SKM-1 (cell line): ENCODE data around the gene MCM9.
"Not testable (repeated sequence)": the region's sequence is repeated elsewhere in the genome, so short reads cannot be mapped to it uniquely, and the experiment has no call there.

Experiments used
- DNase-seq: peaks from one replicate; lab custom pipeline; 2025; ENCODE audit not compliant: unreplicated experiment; lab: John Stamatoyannopoulos, UW

MCM9 gene

DNA sequence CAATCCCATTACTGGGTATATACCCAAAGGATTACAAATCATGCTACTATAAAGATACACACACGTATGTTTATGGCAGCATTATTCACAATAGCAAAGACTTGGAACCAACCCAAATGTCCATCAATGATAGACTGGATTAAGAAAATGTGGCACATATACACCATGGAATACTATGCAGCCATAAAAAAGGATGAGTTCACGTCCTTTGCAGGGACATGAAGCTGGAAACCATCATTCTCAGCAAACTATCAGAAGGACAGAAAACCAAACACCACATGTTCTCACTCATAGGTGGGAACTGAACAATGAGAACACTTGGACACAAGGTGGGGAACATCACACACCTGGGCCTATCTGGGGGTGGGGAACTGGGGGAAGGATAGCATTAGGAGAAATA is 66.1 kb downstream of the MCM9 start:
- DNase-seq: not testable (repeated sequence)

DNA sequence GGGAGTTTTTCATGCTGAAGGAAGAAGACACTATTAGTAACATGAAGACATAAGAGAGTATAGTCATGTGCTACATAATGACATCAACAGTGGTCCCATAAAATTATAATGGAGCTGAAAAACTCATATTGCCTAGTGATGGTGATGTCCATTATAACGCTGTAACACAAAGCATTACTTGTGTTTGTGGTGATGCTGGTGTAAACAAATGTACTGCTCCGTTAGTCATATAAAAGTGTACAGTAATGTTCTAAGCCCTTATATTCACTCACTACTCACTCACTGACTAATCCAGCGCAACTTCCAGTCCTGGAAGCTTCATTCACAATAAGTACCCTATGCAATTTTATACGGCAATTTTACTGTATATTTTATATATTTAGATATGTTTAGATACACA is 67.8 kb downstream of the MCM9 start:
- no peak for DNase-seq

DNA sequence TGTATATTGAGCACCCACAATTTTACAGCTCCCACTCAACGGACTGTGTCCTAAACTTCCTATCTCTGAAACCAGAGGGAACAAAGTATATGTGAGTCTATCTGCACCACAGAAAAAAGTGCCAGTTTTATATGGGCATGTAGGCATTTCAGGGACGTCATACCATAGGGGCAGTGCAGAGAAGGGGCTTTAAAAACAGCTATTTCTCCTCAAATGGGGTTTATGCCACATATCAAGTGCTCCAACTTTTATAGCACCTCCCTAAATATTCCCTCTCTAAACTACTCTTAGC is 69.9 kb downstream of the MCM9 start:
- DNase-seq: no peak

DNA sequence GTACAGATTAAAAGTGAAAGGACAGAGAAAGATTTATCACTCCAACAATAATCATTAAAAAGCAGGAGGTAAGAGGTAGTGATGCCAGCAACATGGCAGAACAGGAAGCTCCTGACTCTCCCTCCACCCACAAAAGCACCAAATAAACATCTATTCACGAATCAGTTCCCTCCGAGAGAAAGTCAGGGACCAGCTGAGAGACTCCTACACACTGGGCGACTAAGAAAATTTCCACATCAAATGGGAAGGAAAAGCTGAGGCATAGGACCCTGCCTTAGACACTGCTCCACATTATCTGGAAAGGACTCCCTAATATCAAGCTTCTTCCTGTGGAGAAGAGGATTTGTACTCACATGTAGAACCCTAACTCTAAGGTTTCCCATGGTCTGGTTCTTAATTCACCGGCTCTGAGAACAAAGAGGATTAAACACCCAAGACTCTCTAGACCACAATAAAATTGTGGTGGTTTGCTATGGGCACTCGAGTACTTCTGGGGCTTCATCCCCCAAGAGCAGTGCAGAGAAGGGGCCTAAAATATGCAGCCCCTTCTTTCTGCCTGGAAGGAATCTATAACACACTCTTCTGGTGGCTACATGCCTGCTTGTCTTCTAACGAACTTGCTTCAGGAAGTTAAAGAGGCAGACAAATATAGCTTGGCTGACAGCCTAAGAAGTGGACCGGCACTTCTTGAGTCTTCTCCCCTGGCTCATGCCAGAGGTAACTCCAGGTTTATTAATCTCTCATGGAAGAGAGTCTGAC is 70.4 kb downstream of the MCM9 start:
- no peak for DNase-seq

DNA sequence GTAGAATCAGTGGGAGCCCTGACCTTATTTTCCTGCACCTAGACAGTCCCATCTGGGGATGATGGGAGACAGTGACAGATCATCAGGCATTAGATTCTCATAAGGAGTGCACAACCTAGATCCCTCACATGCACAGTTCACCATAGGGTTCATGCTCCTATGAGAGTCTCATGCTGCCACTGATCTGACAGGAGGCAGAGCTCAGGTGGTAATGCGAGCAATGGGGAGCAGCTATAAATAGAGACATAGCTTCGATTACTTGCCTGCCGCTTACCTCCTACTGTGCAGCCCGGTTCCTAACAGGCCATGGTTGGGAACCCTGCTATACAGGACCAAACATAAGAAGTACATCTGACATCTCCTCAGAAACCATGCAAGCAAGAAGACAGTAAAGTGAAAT is 72.5 kb downstream of the MCM9 start:
- DNase-seq: no peak

DNA sequence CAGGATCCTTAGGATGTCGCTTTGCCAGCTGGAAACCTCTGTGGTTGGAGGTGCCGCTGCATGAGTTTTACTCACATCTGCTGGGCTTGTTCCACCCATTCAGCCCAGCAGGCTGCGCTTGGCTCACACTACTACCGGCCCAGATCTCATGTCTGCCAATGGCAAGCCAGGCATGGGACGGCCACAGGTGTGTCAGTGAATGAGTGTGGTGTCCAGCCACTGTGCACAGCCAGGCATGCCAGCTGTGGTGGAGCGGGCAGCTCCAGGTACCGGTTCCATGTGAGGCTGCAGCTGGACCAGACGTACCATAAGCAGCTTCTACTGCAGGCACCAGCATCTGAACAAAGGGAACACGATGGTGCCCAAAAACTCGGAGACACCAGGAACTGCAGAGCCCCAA is 74.1 kb downstream of the MCM9 start:
- no peak for DNase-seq

DNA sequence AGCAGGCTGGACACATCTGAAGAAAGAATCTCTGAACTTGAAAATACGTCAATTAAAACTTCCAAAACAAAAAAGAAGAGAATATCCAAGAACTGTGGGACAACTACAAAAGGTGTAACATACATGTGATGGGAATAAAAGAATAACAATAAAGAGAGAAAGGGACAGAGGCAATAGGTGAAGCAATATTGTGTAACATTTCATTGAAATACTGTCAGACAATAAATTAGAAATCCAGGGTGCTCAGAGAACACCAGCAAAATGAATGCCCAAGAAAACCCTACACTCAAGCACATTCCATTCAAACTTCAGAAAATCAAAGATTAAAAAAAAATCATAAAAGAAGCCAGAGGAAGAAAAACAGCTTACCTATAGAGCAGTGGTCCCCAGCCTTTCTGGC is 74.6 kb downstream of the MCM9 start:
- DNase-seq: no peak

DNA sequence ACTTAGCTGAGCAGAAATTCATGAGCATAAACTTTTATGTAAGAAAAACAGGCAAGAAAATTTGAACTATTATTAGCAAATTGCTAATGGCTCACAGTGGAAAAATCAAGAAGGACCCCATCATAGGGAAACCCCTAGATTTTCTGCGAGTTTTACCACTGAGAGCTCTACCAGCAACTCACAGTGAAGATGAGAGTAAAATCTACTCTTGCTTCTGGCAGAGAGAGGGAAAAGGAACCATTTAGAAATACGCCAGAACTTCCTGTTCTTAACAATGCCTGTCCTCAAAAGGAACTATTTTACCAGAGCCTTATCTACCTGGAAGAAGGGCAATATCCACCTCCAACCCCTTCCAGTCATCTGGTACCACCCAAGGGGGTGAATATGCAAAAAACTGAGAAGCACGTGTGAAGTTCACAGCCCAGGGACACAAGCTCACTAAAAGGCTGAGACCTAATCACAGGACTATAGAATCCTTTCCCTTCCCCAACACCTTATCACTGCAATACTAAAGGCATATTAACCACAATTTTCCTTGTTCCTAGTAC is 75.4 kb downstream of the MCM9 start:
- DNase-seq: peak; percentile 7

DNA sequence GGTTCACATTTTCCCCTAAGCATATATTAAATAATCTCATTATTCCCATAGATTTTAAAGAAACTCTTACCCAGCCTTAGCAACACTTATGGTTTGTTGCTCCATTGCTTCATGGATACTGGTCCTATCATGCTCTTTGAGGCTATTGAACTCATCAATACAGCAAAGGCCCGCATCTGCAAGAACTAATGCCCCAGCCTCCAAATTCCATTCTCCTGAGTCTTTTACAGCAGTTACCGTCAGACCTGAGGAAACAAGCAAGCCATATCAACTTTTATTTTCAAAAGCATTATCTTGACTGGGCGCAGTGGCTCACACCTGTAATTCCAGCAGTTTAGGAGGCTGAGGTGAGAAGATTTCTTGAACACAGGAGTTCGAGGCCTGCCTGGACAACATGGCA is 78.7 kb downstream of the MCM9 start:
- DNase-seq: no peak

DNA sequence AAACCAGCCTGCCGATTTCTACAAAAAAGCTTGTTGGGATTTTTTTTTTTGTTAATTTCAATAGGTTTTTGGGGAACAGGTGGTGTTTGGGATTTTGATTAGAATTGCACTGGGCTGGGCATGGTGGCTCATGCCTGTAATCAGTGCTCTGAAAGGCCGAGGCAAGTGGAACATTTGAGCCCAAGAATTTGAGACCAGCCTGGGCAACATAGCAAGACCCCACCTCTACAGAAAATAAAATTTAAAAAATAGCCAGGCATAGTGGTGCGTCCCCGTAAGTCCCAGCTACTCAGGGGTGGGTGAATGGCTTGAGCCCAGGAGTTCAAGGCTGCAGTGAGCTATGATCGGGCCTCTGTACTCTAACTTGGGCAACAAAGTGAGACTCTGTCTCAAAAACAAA is 81.6 kb downstream of the MCM9 start:
- no peak for DNase-seq

DNA sequence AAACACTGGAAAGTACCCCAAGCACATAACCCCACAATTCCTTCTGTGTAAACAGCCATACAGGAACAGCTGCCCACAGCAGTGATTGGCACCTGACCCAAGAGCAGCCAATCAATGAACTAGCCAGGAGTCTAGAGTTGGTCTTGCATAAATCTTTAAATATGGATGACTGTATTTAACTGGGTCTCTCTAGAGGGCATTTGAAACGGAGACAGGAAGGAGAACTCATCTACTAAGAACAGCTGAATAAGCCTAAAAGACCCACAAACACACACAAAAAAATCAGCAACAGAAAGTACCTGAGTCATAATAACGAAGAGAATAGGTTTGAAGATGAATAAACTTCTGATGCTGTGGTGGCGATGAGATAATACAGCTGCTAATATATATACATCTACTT is 90.0 kb downstream of the MCM9 start:
- DNase-seq: no peak

DNA sequence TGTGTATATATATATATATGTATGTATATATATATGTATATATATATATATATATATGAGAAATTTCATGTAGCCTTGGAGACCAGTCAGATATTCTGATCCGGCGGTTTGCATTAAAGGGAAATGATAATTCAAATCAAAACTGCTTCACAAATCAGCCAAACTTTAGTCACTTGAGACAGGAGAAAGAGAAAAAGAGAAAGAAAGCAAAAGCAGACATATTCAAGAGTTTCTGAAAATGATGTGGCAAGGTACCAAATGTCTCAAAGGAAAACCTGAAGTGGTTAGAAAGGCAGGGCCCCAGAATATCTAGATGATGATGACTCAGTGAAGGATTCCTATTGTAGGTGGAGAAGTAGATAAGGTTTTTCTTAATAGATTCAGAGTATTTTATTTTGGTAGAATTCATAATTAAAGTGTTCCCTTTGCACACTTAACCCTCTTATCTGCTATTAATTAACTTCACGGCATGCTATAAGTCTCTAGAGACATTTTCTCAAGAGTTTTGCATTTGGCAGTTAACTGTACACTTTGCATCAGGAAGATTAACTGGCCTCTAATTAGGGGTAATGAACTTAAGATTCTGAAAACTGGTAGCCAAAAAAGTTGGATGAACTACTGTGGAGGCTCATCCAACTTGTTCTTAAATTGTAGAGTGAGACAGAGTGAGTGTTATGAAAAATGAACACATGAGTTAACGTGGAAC is 91.1 kb downstream of the MCM9 start:
- no peak for DNase-seq

DNA sequence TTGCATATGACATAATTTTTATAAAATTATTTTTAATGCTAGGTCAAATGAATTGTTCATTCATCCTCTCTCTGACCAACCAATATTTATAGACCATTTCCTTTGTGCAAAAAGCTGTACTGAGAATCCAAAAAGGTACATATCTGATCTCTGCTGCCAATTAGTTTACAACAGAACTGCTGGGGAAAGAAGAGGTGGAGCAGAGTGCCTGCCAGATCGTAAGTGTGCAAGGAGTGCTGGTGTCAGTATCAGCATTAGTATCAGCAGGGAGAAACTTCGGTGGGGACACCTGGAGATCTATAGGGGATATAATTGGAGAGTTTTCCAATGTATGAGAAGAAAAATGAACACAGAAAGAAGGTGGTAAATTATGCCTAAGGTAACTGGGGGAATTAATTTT is 104.3 kb downstream of the MCM9 start:
- DNase-seq: no peak

DNA sequence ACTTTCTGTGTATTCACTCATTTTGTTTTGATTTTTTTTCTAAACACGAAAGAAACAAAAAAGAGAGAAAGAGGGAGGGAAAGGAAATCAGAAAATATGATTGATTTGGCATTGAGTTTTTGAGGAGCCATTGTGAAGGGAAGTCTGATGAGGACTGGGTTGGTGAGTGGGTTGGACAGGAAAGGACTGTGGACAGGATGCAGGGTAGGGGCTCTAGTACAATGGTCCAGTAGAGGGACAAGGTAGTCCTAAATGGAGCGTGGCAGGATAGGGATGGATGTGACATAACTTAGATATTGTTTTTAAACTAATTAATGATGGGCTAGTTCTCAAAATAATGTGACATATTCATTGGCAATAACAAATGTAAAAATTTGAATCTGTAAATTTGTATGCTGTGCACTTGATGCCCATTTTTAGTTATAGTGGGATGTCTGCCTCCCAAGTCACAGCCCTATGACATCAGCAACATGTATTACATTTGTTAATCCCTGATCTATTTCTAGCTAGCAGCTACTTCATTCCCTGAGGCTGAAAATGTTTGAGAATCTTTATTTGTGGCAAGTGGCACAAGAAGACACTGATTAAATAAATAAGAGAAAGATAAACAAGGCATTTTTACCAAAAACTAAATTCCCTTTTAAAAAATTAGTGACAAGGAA is 105.0 kb downstream of the MCM9 start:
- no peak for DNase-seq

DNA sequence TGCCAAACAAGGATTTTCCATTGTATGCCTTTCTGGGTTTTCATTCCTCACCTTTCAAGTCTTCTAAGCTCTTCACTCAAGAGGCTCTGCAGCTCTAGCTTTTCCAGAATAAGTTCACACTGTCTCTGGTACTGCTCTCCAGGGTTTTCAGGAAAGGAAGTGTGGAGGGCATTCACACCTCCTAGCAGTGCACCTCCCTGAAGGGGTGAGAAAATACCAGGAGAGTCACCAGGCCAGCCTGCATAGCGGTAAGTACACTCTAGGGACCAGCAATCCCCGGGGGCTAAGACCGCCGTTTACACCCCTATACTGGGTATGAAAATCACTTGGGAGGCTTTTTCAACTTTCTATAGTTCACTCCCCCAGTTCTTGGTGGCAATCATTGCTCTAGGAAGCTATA is 108.9 kb downstream of the MCM9 start:
- DNase-seq: no peak

DNA sequence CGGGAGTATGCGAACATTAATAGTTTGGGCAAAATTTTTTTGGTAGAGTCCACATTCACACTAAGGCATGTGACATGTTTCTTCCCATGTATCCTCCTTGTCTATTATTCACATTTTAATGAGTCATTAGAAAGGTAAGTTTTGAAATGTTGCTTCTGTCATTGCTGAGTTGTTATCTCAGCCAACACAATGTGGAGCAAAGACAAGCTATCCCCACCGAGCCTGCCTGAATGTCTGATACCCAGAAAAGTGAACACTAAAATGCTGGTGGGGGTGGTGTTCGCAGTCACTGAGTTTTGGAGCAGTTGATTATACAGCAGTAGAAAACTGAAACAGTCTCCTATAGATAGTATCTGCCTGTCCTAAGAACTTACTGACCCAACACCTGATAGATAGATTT is 109.3 kb downstream of the MCM9 start:
- DNase-seq: no peak

DNA sequence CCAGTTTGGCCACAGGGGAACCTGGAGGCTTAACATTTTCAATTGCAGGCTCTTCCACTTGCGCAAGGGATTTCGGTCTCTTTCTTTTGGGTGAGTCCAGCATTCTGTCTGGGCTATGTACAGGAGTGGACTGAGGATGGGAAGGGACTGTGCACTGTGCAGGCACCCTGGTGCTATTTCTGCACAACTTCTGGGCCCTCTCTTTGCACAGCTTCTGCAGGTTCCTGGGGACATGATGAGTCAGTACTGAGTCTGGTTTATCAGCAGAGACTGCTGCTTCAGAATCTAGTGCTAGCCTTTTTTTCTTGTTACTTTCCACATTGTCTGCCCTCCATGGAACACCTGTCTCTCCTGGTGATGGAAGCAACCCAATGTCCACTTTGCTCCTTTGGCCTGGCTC is 119.5 kb downstream of the MCM9 start:
- no peak for DNase-seq

DNA sequence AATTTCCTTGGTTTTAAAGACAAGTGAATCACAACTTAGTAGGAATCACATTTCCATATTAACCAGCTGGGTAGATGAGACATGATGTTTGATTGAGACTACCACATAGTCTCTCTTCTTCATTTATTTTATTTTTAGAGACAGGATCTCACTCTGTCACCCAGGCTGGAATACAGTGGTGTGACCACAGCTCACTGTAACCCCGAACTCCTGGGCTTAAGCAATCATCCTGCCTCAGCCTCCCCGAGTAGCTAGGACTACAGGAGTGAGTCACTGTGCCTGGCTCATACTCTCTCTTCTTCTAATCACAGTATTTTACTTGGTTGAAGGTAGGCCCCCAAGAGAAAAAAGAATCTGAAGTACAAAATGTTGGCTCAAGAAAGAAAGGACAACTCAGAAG is 121.2 kb downstream of the MCM9 start:
- DNase-seq: no peak

DNA sequence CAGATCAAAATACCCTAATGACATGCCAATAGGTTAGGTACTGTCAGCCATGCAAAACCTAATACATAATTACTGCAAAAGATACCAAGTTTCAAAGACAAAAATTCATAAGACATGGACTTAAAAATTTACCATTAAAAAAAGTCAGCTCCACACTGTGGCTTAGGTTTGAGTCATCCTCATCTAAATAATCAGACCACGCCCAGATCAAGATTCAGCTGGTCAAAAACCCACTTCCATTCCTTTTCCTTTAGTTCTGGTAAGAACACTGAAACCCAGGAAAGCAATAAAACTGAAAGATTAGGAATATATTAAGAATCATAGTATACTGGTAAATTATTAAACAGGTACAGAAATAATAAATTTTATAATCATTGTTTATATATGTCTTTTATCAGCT is 122.0 kb downstream of the MCM9 start:
- no peak for DNase-seq

DNA sequence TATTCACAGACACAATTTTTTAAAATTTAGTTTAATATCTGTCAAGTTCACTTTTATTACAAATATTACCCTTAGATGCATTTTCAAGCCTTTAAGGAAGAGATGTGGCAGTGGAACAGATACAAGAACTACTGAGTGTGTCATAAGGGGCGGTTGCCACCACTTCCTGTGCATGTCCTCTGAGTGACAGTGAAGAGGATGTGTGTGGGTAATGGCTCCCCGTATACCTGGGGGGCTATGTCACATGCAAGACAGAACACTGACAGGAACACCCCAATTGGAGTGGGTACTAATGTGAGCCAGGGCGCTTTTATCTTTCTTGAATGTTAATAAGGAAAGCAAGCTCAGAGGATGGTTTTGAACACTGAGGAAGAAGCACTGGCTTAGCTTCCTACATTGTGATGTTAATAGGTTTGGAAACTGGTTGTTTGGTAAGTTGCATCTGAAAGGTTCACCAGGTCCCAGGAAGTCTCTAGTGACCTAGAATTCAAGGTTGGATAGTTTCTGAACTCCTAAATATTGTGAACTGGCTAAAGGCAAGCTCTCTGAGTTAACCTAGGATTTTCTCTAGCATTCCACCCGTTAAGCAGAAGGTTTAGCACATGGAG is 124.4 kb downstream of the MCM9 start:
- DNase-seq: no peak

DNA sequence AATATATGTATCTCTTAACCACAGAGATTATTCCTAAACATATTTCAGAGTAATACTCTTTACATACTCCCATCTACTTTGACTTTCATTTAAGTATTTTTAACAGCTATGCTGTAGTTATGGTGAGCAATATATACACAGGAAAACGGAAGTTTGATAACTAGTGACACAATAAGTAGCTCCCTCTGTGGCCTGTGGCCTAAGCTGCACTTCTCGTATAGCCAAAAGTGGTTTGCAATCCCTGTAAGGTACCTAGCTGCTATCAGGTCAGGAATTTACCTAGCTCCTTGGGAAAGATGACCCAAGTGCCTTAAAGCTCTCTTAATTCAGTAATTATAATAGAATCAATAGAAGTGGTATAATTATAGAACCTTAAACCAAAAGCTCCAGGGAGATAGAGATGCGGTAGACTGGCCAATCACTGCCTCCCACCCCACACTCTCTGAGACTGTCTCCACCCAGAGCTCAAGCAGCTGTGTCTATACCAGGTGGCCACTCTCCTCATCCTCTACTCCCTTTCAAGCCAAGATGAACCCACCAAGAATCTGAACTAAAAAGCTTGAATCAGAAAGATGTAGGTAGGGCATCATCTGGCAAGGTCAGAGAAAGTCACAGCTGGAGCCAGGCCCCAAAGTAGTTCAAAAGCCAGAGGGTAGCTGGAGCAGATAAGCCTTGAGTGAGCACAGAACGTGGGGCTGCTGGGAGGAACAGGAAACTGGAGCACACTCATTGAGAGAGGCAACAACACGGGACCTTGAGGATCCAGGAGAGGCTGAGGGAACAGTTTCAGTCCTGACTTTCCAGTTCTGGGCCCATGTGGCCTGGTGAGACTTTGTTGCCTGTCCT is 125.9 kb downstream of the MCM9 start:
- DNase-seq: peak; percentile 68
